HG03457 (cell line): ENCODE data around the gene ANO9.

Experiments
- ATAC-seq: cut with Tn5 transposase; IDR thresholded peaks from one replicate; pipeline ENCODE4 v1.9.1; 2021; ENCODE audit warnings: moderate number of reproducible peaks; ENCODE audit not compliant: unreplicated experiment

The ANO9 gene, protein sequence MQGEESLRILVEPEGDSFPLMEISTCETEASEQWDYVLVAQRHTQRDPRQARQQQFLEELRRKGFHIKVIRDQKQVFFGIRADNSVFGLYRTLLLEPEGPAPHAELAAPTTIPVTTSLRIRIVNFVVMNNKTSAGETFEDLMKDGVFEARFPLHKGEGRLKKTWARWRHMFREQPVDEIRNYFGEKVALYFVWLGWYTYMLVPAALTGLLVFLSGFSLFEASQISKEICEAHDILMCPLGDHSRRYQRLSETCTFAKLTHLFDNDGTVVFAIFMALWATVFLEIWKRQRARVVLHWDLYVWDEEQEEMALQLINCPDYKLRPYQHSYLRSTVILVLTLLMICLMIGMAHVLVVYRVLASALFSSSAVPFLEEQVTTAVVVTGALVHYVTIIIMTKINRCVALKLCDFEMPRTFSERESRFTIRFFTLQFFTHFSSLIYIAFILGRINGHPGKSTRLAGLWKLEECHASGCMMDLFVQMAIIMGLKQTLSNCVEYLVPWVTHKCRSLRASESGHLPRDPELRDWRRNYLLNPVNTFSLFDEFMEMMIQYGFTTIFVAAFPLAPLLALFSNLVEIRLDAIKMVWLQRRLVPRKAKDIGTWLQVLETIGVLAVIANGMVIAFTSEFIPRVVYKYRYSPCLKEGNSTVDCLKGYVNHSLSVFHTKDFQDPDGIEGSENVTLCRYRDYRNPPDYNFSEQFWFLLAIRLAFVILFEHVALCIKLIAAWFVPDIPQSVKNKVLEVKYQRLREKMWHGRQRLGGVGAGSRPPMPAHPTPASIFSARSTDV

GRCh38 chr11:441418-442274, at the start of gene ANO9:
TSS of gene ANO9 (minus strand) at chr11:442011. CDS start at chr11:441926, 85 bp downstream.
- ATAC-seq: no peak

DNA sequence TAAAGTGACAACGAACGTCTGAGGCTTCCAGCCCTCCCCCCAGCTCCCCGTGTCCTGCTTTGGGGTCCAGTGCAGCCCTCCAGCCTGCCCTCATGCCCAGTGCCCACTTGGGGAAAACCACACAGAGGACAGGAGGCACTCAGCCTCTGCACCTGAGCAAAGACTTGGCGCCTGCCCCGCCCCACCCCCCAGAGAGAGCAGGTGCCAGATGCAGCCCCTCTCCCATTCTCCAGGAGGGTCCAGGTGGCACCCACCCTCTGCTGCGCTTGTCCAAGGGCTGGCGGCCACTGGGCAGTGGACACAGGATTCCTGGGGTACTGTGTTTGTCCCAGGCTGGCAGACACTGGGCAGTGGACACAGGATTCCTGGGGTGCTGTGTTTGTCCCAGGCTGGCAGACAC, 49.5 kb upstream of the ANO9 start:
- no peak for ATAC-seq

- no peak for ATAC-seq
Measured at GRCh38 chr11:490930-491260, 49.1 kb upstream of the ANO9 start.

- ATAC-seq: no peak
Measured at GRCh38 chr11:490186-490929, 48.5 kb upstream of the ANO9 start.

GRCh38 chr11:489610-490185, 47.9 kb upstream of the ANO9 start:
- no peak for ATAC-seq

- no peak for ATAC-seq
Measured at GRCh38 chr11:488992-489391, 47.2 kb upstream of the ANO9 start.

GRCh38 chr11:488579-488978, 46.8 kb upstream of the ANO9 start:
- ATAC-seq: no peak

DNA sequence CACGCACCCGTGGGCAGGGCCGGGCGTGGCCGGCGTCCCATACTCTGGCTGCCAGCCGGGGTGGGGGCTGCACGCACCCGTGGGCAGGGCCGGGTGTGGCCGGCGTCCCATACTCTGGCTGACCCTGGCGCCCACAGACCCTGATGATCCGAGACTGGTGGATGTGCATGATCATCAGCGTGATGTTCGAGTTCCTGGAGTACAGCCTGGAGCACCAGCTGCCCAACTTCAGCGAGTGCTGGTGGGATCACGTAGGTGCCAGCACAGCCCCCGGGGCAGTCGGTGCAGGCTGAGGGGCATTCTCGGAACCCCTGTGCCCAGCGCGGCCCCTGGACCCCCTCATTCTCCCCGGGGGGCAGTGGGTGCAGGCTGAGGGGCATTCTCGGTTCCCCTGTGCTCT, 46.3 kb upstream of the ANO9 start:
- ATAC-seq: no peak

DNA sequence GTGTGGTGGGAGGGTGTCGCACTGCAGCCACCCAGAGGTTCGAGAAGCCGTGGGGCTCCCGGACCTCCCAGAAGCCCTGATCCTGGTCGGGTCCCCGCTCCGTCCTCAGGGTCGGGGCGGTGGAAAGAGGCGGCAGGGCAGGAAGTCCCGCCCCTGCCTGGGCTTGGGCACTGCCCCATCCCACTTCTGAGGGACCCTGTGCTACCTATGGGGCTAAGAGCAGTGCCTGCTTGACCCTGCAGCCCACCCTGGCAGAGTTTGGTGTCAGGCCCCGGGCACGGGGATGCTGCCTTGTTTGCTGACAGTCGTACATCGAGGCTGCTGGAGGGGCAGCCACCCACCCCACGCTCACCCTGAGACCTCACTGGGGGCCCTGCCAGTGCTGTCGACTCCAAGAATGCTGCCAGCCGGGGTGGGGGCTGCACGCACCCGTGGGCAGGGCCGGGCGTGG, 45.8 kb upstream of the ANO9 start:
- ATAC-seq: no peak

GRCh38 chr11:486189-486588, 44.4 kb upstream of the ANO9 start:
- ATAC-seq: no peak

- no peak for ATAC-seq
Measured at GRCh38 chr11:484616-485015, 42.8 kb upstream of the ANO9 start.

- ATAC-seq: no peak
Measured at GRCh38 chr11:479311-479710, 37.5 kb upstream of the ANO9 start.

GRCh38 chr11:477052-477715, 35.4 kb upstream of the ANO9 start:
- ATAC-seq: no peak

DNA sequence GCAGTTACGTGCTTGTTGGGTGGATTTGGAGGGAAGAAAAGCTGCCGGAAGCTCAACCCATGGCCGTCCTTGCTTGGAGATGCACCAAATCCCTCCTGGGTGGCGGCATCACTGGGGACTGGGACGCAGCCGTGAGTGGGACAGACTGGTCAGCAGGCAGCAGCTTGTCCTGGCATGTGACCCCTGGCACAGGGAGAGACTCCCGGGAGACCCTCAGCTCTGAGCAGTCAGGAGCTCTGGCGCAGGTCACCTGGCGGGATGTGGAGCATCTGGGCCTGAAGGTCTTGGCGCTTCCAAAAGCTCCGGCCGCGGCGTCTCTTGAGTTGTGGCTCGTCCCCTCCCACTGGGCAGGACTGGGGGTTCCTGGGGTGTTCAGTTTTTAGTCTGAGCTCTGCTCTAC, 34.6 kb upstream of the ANO9 start:
- ATAC-seq: no peak

- no peak for ATAC-seq
Measured at GRCh38 chr11:475941-476340, 34.1 kb upstream of the ANO9 start.

DNA sequence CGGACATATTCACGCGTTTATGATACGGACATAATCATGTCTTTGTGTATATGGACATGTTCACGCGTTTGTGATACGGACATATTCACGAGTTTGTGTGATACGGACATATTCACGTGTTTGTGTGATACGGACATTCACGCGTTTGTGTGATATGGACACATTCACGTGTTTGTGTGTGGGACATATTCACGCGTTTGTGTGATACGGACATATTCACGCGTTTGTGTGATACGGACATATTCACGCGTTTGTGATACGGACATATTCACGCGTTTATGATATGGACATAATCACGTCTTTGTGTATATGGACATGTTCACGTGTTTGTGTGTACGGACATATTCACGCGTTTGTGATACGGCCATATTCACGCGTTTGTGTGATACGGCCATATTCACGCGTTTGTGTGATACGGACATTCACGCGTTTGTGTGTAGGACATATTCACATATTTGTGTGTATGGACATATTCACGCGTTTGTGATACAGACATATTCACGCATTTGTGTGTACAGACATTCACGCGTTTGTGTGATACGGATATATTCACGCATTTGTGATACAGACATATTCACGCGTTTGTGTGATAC, 33.2 kb upstream of the ANO9 start:
- no peak for ATAC-seq

DNA sequence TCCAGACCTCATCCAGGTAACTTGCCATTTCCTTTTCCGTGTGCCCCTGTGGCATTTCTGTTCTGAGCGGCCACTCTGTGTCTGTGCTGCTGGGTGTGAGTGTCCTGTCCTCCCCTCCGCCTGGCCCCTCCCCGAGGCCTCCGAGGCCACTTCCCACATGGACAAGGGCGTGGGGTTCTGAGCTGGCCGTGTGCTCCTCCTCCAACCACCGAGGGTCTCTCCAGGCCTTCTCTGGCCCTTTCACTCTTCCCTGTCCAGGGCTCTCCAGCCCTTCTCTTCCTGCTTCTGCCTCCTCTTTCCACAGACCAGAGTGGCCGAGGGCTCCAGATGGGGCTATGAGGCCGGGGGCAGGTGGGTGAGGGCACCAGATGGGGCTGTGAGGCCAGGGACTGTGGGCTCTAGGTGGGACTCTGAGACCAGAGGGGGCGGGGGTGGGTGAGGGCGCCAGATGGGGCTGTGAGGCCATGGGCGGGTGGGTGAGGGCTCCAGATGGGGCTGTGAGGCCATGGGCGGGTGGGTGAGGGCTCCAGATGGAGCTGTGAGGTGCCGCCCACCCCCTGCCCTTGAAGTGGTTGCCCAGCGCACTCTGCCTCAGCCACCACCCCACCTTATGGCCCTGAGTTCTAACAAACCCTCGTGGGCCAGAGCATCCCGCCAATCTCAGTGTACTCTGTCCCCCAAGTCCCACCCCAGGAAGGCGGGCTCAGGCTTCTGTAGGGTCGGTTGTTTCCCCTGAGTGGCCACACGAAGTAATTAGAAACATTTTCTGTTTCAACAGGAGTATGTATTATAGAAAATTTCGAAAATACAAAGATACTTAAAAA, 32.4 kb upstream of the ANO9 start:
- no peak for ATAC-seq

DNA sequence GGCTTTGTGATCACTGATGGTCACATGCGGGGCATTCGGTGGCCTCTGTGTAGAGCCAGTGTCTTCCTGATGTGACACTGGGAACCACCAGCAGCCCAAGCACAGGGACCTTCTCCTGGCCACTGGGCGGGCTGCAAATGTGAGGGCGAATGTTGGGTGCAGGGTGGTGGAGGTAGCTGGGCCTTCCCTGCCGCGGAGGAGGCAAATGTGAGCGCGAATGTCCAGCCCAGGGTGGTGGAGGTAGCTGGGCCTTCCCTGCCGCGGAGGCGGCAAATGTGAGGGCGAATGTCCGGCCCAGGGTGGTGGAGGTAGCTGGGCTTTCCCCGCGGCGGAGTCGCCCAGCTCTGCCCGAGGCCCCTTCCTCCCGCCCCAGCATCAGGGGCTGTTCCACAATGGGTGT, 31.6 kb upstream of the ANO9 start:
- ATAC-seq: no peak

GRCh38 chr11:472816-473215, 31.0 kb upstream of the ANO9 start:
- no peak for ATAC-seq
